Mesenchymal stem cell (in vitro differentiated cells and primary cell): ENCODE measurements around the gene NGFR.

Experiments
- DNase-seq: peaks from one replicate; pipeline ENCODE4 v3.0.0-alpha.2; 2013
- H2AFZ ChIP-seq: one replicate; pipeline ENCODE4 v1.6.1; 2013; ENCODE audit warnings: low read depth, mild to moderate bottlenecking, control low read depth, inconsistent platforms, low read length, moderate library complexity
- H2AK5ac ChIP-seq: 2 replicates; pipeline ENCODE4 v1.6.1; 2013; ENCODE audit warnings: low read length, moderate library complexity, mild to moderate bottlenecking, inconsistent platforms; ENCODE audit not compliant: severe bottlenecking
- H2BK120ac ChIP-seq: one replicate; pipeline ENCODE4 v1.6.1; 2013; ENCODE audit warnings: low read depth, mild to moderate bottlenecking, inconsistent platforms, low read length, moderate library complexity
- H2BK12ac ChIP-seq, 2 experiments: one replicate each; pipeline ENCODE4 v1.6.1; 2013; ENCODE audit warnings: inconsistent platforms in 2 of 2, low read length in 2 of 2, mild to moderate bottlenecking in 2 of 2, moderate library complexity in 2 of 2, control low read depth in 1 of 2
- H2BK15ac ChIP-seq: one replicate; pipeline ENCODE4 v1.6.1; 2013; ENCODE audit warnings: mild to moderate bottlenecking, low read depth, inconsistent platforms; ENCODE audit not compliant: poor library complexity, severe bottlenecking
- H2BK5ac ChIP-seq: 2 replicates; pipeline ENCODE4 v1.6.1; 2013; ENCODE audit warnings: low read depth, mild to moderate bottlenecking, low read length, control low read depth, inconsistent platforms; ENCODE audit not compliant: poor library complexity, severe bottlenecking
- H3K14ac ChIP-seq, 2 experiments: one replicate each; pipeline ENCODE4 v1.6.1; 2013; ENCODE audit warnings: inconsistent platforms in 2 of 2, low read length in 2 of 2, control low read depth in 1 of 2, mild to moderate bottlenecking in 1 of 2, moderate library complexity in 1 of 2
- H3K18ac ChIP-seq, 2 experiments: one replicate each; pipeline ENCODE4 v1.6.1; 2013; ENCODE audit warnings: inconsistent platforms in 2 of 2, low read length in 2 of 2, control low read depth in 1 of 2, low read depth in 1 of 2, mild to moderate bottlenecking in 1 of 2
- H3K23ac ChIP-seq, 2 experiments: one replicate each; pipeline ENCODE4 v1.6.1; 2013; ENCODE audit warnings: inconsistent platforms in 2 of 2, low read length in 2 of 2, mild to moderate bottlenecking in 2 of 2, moderate library complexity in 2 of 2, control low read depth in 1 of 2
- H3K27ac ChIP-seq: 2 replicates; pipeline ENCODE4 v1.5.1; 2013; ENCODE audit warnings: mild to moderate bottlenecking, moderate library complexity, low read length, control low read depth, inconsistent platforms; ENCODE audit not compliant: poor library complexity, severe bottlenecking
- H3K27me3 ChIP-seq, 2 experiments: 2 replicates each; pipeline versions ENCODE4 v1.6.1 to v1.7.0; 2013; ENCODE audit warnings: low read length in 2 of 2, mild to moderate bottlenecking in 2 of 2, moderate library complexity in 2 of 2, control low read depth in 1 of 2, inconsistent platforms in 1 of 2; ENCODE audit not compliant: control insufficient read depth in 1 of 2, insufficient read depth in 1 of 2
- H3K36me3 ChIP-seq, 2 experiments: 2 replicates each; pipeline versions ENCODE4 v1.6.1 to v1.7.0; 2013; ENCODE audit warnings: low read length in 2 of 2, control low read depth in 1 of 2, inconsistent platforms in 1 of 2, low read depth in 1 of 2, mild to moderate bottlenecking in 1 of 2; ENCODE audit not compliant: insufficient read depth in 2 of 2, control insufficient read depth in 1 of 2
- H3K4ac ChIP-seq, 2 experiments: one replicate each; pipeline ENCODE4 v1.6.1; 2013; ENCODE audit warnings: inconsistent platforms in 2 of 2, low read length in 2 of 2, mild to moderate bottlenecking in 2 of 2, moderate library complexity in 2 of 2, control low read depth in 1 of 2, low read depth in 1 of 2
- H3K4me1 ChIP-seq: 2 replicates; pipeline ENCODE4 v1.6.1; 2013; ENCODE audit warnings: low read depth, low read length, control low read depth; ENCODE audit not compliant: control insufficient read depth, insufficient read depth
- H3K4me2 ChIP-seq: 2 replicates; pipeline ENCODE4 v1.6.1; 2013; ENCODE audit warnings: low read length, mild to moderate bottlenecking, inconsistent platforms; ENCODE audit not compliant: poor library complexity, severe bottlenecking
- H3K4me3 ChIP-seq, 2 experiments: 2 replicates each; pipeline versions ENCODE4 v1.5.1 to v1.7.0; 2013; ENCODE audit warnings: low read length in 2 of 2, mild to moderate bottlenecking in 2 of 2, control low read depth in 1 of 2, low read depth in 1 of 2; ENCODE audit not compliant: insufficient read depth in 1 of 2
- H3K79me1 ChIP-seq: replicated peaks from 2 replicates; pipeline ENCODE4 v1.6.1; 2013; ENCODE audit warnings: mild to moderate bottlenecking, control low read depth, low read length, inconsistent platforms; ENCODE audit not compliant: poor library complexity, severe bottlenecking
- H3K9ac ChIP-seq: 2 replicates; pipeline ENCODE4 v1.7.0; 2013; ENCODE audit warnings: mild to moderate bottlenecking, low read length, moderate library complexity
- H3K9me3 ChIP-seq: 2 replicates; pipeline ENCODE4 v1.7.0; 2013; ENCODE audit warnings: mild to moderate bottlenecking, low read length; ENCODE audit not compliant: control insufficient read depth
- H4K8ac ChIP-seq: one replicate; pipeline ENCODE4 v1.6.1; 2013; ENCODE audit warnings: inconsistent platforms, mild to moderate bottlenecking, low read length, moderate library complexity
- H4K91ac ChIP-seq: one replicate; pipeline ENCODE4 v1.6.1; 2013; ENCODE audit warnings: mild to moderate bottlenecking, low read length, inconsistent platforms
- WGBS: methylation state at CpG from one replicate; pipeline ENCODE4 v1.1.7; 2013; ENCODE audit warnings: mixed read lengths; 5-methylcytosine and 5-hydroxymethylcytosine counted together

The NGFR gene

DNA sequence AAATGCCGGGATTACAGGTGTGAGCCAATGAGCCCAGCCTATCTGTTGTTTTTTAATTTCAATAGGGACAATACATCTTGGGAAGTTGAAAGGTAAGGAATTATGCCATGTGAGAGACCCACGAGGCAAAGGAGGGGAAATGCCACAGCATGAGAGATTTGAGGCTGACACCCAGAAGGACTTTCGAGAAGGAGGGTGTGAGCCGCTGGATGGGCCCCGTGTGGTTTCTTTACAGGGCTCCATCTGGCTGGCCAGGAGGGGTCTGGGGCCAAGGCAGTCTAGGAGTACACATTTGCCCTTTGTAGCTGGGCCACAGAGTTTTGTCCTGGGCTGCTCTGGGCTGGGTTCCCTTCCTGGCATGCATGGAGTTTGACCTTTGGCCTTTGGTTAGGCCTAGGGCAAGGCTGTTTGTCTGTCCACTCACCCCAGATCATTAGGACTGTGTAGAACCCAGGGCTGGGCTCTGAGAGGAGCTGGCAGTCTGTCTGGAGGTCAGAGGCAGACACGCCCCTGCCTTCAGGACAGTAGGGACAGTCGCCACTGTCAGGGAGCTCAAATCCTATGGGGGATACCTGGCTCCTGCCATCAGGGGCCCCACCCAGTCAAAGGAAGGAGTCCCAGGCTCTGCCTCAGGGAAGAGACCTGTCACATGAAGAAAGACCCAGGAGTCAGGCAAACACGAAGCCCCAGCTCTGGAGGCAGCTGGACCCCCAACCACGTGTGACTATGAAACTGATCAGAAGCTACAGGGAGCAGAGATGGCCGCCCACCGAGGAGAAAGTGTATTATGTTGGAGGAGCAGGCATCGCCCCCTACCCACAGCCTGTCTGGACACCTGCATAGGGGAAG is 56.4 kb downstream of the NGFR start:
- Histone ChIP-seq H2BK12ac (no peak overlapping the region), H2AFZ (no peak overlapping the region), H4K8ac (no peak overlapping the region), H3K36me3 (no peaks in the 10 kb centered on the region), H3K79me1 (no peaks in the 10 kb centered on the region), H3K27ac (no peak overlapping the region), H2BK5ac (no peak overlapping the region), H3K9ac (no peak overlapping the region), H3K4me2 (no peak overlapping the region), H3K27me3 (peaks cover 16 to 47% of the 10 kb centered on the region in 2 experiments), H2BK120ac (no peak overlapping the region), H2AK5ac (no peak overlapping the region), H3K14ac (no peak overlapping the region), H3K4me1 (peaks cover 9% of the 10 kb centered on the region), H4K91ac (no peak overlapping the region), H2BK15ac (no peak overlapping the region), H3K9me3 (no peaks in the 10 kb centered on the region), H3K4me3 (no peak overlapping the region), H3K23ac (no peak overlapping the region), H3K18ac (no peak overlapping the region), H3K4ac (no peak overlapping the region)
- WGBS = 90% methylated on average over 12 of the region's 12 CpGs
- no peak for DNase-seq

DNA sequence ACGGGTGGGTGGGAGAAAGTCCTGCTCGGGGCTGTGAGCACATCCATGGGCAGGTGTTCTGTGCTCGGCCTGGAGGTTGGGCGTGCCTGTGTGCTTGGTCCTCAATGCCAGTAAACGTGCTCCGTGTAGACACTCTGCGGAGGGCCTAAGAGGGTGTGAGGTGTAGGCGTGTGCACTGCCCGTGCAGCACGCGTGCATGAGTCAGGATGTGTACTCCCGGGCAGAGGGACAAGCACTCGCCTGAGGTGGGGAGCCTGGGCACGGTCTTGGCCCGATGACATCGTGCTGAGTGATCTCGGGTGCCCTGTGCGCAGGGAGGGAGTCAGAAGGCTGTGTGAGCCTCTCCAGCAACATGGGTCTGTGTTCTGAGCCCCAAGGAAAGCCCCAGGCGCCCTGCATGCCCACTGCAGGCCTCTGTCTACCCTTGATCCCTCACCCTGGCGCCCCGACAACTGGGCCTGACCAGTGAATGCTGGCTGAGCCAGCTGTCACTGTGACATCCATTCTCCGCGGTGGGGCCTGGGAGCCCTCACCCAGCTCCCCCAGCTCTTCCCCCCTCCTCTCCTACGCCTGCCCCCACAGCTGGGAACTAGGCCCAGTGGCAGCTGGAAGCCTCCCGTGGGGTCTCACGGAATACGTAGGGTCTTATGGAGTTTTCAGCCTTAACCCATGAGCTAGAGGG is 57.1 kb downstream of the NGFR start:
- 91% methylated on average over 26 of the region's 27 CpGs for WGBS

DNA sequence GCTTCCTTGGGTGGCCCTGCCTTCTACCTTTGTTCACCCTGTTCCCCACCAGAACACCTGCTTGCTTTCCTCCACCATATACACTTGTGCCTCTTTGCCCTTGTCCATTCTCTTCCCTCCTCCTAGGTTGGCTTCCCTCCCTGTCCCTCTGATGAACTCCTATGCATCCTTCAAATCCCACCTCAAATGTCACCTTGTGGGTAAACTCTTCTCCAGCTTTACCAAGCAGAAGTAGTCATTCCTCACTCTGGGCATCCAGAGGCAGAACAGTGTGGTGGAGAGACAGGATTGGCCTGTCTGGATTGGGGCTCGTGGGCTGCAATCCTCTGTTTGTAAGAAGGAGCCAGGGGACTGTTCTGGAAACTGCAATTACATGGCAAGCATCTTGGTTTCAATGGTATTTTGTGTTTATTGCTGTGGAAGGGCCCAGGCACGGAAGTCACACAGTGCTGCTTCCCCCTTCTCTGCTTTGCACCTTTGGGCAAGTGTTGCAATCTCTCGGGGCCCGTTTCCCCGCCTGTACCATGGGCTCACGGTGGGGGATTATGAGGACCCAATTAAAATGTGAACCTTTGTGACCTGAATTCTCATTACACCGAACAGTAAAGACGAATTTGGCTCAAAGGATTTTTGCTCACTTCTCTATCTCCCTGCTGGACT is 58.7 kb downstream of the NGFR start:
- Histone ChIP-seq H2BK15ac (no peak overlapping the region), H3K4me1 (peaks cover 9% of the 10 kb centered on the region), H2BK120ac (no peak overlapping the region), H2AK5ac (no peak overlapping the region), H3K4me2 (no peak overlapping the region), H3K4ac (no peak overlapping the region), H4K91ac (no peak overlapping the region), H3K14ac (no peak overlapping the region), H3K4me3 (no peak overlapping the region), H2BK5ac (no peak overlapping the region), H2BK12ac (no peak overlapping the region), H3K27me3 (peaks cover 6 to 35% of the 10 kb centered on the region in 2 experiments), H4K8ac (no peak overlapping the region), H3K9ac (no peak overlapping the region), H2AFZ (peak overlapping the region; percentile 24), H3K18ac (no peak overlapping the region), H3K36me3 (no peaks in the 10 kb centered on the region), H3K79me1 (no peaks in the 10 kb centered on the region), H3K23ac (no peak overlapping the region), H3K27ac (no peak overlapping the region), H3K9me3 (no peaks in the 10 kb centered on the region)
- 82% methylated on average over 8 of the region's 8 CpGs for WGBS
- DNase-seq = no peak

More for the DNA sequence above, 57.1 kb downstream of the NGFR start:
- H3K18ac ChIP-seq = no peak overlapping the region
- peaks cover 9% of the 10 kb centered on the region for H3K4me1 ChIP-seq
- no peak overlapping the region for H2BK120ac ChIP-seq
- H3K27me3 ChIP-seq = peaks cover 12 to 41% of the 10 kb centered on the region in 2 experiments
- H3K23ac ChIP-seq = no peak overlapping the region
- no peak overlapping the region for H2BK12ac ChIP-seq
- H3K27ac ChIP-seq = no peak overlapping the region
- H4K91ac ChIP-seq = no peak overlapping the region
- no peak overlapping the region for H2AFZ ChIP-seq
- H3K79me1 ChIP-seq = no peaks in the 10 kb centered on the region
- H3K36me3 ChIP-seq = no peaks in the 10 kb centered on the region
- no peak overlapping the region for H3K4ac ChIP-seq
- peak overlapping the region in 1 of 2 experiments; percentile 57 for H3K14ac ChIP-seq
- no peak for DNase-seq
- no peak overlapping the region for H4K8ac ChIP-seq
- no peak overlapping the region for H2AK5ac ChIP-seq
- H2BK5ac ChIP-seq = no peak overlapping the region
- no peaks in the 10 kb centered on the region for H3K9me3 ChIP-seq
- no peak overlapping the region for H3K4me2 ChIP-seq
- no peak overlapping the region for H3K4me3 ChIP-seq
- H2BK15ac ChIP-seq = no peak overlapping the region
- no peak overlapping the region for H3K9ac ChIP-seq
